NB4 (cell line): ENCODE measurements around the gene OARD1.

Source experiments
- CTCF ChIP-seq: IDR thresholded peaks from one replicate; pipeline ENCODE4 v1.5.1; 2012; ENCODE audit warnings: low read depth, low read length
- MYC ChIP-seq: IDR thresholded peaks from 2 replicates; pipeline ENCODE4 v1.6.1; 2011; ENCODE audit warnings: low read depth, low read length

- TF ChIP-seq CTCF (no peak), MYC (no peak)
Measured at GRCh38 chr6:41017663-41018062, 54.5 kb downstream of the OARD1 start.
